ENCODE data around the gene INSR.
A peak's percentile ranks its signal among the peaks of the same experiment; 100 is the strongest.

INSR gene

DNA sequence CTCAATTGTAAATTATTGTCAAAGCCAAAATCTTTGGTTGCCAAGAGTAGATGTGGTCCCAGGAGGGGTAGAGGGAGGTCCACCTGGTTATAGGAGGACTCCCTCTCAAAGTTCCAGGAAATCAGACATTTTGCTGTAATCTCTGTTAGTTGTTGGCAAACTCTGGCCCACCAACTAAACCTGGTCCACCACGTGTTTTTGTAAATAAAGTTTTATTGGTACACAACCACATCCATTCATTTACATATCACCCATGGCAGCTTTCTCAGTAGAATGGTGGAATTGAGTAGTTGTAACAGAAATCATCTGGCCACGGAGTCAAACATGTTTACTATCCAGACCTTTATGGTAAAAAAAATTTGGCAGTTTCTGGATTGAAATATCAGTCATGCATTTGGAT, 154.1 kb downstream of the INSR start:
- DNase-seq (ENCODE audit: low spot score), result no peak

DNA sequence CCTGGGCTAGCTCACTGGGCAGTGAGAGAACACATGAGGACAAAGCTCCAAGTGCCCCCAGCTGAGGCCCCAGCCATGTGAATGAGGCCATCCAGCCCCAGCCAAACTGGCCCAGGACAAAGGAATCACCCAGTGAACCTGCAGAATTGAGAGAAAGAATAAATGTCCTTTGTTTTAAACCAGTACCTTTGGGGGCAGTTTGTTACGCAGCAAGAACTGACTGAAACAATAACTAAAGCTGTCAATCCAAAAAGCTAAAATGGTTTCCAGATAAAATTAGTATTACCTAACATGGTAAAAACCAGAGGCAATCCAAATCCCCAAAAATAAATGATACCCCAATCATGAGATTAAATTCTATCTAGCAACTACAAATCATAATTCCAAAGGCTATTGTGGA, 155.1 kb downstream of the INSR start:
- DNase-seq (ENCODE audit: low spot score), result no peak

DNA sequence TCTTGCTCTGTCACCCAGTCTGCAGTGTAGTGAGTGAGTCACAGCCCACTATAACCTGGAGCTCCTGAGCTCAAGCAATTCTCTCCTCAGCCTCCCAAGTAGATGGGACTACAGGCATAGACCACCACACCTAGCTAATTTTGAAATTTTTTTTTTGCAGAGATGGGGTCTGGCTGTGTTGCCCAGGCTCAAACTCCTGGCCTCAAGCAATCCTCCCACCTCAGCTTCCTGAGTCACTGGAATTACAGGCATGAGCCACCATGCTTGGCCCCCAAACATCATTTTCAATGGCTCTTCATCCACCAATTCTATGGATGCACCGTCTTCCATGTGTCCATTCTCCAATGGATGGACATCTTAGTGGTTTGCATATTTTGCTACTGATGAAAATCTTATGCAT, 155.8 kb downstream of the INSR start:
- no peak for DNase-seq (ENCODE audit: low spot score)

DNA sequence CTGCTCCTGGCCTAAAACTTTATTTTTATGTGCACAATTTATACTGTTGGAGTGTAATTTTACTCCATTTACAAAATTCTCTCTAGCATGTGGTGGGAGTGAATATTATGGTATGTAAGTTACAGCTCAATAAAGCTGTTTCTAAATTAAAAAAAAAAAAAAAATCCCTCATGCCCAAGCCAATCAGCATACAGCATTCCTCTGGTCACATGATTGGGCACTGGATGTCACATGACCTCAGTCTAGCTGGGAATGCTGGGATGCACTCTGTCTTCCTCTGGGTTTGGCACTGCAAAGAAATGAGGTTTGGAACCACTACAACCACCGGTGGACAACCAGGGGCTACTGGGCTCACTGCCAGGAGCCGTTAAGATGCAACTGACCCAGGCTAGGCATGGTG, 157.1 kb downstream of the INSR start:
- no peak for DNase-seq (ENCODE audit: low spot score)

DNA sequence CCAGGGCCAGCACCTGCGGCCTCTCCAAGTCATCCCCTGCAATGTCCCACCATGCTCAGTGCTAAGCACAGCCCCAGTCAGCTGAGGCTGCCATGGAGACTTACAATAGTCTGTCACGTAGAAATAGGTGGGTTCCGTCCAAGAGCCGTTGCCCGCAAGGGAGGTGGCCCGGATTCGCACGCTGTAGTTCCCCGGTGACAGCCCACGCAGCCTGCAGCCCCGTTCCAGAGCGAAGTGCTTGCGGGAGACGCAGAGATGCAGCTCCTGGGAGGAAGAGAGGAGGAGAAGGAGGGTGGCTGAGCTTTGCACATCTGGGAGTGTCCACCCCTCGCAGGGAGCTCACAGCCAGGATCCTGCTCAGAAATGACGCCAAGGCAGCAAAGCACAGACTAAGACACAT, 162.2 kb downstream of the INSR start:
- DNase-seq (ENCODE audit: low spot score), result no peak

DNA sequence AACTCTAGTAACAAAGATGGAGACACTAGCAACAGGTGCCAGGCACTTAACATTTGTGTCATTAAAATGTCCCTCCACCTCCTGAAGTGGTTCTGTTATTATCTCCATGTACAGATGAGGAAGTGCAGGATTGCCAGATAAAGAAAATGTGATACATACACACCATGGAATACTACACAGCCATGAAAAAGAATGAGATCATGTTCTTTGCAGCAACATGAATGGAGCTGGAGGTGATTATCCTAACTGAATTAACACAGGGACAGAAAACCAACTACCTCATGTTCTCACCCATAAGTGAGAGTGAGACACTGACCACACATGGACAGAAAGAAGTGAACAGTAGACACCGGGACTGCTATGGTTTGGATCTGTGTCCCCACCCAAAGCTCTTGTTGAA, 164.2 kb downstream of the INSR start:
- DNase-seq (ENCODE audit: low spot score), result no peak

DNA sequence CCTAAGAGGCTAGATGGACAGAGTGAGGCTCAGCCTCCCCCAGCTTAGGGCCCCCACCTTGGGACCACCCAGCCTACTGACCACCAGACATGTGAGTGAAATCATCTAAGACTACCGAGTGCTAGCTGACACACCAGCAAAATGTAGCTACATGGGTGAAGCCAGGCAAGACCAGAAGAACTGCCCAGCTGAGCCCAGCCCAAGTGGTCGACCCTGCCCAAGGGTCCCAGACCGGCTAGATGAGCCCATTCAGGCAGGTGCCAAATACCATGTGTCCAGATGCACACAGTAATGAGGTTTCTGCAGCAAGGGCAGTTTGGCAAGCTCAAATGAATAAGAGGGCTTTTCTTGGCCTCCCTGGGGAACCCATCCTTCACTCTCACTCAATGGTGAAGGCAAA, 168.1 kb downstream of the INSR start:
- DNase-seq (ENCODE audit: low spot score), result no peak

DNA sequence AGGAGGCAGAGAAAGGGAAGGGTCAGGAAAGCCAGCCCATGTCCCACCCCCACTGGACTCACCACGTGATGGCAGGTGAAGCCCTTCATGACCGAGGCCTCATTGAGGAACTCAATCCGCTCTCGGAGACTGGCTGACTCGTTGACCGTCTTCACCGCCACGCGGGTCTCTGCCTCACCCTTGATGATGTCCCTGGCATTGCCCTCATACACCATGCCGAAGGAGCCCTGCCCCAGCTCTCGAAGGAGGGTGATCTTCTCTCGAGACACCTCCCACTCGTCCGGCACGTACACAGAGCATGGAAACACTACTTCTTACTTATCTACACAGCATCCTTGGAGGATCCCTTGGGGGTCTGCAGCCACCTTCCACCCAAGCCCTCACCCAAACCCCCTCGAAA, 169.0 kb downstream of the INSR start:
- DNase-seq (ENCODE audit: low spot score), result no peak

DNA sequence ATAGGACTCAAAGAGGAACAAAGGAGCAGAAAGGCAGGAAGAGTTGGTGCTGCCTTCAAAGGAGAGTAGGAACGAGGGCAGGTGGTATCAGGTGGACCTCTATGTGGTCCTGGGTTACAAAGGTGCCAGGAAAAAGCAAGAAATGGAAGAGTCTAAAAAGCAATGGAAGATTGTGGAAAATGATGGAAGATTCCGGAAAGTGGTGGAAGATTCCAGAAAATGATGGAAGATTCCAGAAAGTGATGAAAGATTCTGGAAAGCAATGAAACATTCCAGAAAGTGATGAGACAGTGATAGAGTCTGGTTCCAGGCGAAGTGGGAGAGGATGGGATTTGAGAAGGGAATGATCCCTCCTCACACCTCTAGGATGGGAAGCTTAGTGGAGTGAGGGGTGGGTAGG, 169.4 kb downstream of the INSR start:
- DNase-seq (ENCODE audit: low spot score), result no peak

DNA sequence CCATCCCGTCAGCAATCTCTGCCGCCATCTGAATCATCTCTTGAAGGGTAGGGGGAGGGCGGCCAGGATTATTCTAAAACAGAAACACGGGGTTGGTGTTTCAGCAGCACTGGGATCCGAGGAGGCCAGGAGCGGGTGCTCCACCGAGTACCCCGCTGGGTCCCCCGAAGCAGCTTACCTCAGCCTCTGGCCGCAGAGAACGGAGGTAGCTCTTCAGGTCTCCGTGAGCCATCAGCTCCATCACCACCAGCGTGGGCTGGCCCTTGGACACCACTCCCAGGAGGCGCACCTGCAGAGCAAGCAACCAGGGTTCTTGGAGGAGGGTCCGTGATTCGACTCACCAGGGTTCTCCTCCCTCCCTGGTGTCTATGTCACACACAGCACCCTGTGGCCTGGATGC, 171.5 kb downstream of the INSR start:
- DNase-seq (ENCODE audit: low spot score), result no peak

DNA sequence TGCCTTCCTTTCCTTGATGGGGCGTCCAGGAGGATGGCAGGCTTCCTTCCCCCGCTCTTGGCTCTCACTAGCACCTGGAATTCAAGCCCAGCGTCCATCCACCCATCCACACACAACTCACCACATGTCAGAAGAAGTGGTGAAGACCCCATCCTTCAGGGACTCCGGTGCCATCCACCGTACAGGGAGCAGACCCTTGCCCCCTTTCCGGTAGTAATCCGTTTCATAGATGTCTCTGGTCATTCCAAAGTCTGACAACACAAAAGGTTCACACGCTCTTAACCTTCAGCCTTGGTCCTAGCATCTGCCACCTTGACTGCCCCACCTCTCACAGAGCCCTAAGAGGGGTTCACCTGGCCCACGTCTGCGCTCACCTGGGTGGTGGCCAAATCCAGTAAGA, 173.7 kb downstream of the INSR start:
- no peak for DNase-seq (ENCODE audit: low spot score)

DNA sequence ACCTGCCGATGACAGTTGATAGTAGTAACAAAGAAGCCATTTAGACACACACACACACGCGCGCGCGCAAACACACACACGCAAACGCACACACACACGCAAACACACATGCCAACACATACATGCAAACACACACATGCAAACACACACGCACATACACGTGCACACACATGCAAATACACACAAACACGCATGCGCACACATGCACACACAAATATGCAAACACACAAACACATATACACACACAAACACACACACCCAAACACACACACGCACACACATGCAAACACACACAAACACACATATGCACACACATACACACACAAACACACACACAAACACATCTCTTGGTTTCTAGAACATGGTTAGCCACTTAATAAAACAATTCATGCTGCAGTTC, 174.6 kb downstream of the INSR start:
- no peak for DNase-seq (ENCODE audit: low spot score)

DNA sequence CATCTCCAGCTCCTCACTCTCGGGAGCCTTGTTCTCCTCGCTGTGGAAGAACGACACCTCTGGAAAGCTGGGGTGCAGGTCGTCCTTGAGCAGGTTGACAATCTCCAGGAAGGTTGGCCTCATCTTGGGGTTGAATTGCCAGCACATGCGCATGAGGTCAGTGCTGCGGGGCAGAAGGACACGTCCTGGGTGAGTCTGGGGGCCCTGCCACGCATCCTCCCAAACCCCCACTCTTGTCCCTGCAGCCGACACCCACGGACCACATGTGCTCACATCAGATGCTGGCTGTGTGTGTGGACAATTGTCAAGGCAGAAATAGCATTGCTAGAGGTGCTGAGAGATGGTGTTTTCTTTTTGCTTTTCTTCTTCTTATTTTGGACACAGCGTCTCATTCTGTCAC, 177.0 kb downstream of the INSR start:
- DNase-seq (ENCODE audit: low spot score), result no peak

DNA sequence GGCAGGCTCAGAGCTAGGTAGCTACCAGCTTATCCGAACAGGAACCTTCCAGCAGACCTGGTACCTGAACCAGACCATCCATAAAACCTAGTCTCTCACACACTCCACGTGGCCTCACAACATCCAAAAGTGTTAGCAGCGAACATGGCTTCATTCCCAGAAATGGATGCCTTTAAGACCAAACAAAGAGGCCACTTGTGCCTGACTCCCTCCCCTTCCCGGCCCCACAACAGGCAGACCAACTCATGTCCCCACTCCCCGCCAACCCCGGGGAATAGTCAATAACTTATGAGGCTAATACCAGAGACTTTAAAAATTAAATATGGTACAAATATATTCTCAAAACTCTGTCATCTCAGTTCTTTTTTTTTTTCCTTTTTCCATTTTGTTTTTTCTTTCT, 178.5 kb downstream of the INSR start:
- no peak for DNase-seq (ENCODE audit: low spot score)

DNA sequence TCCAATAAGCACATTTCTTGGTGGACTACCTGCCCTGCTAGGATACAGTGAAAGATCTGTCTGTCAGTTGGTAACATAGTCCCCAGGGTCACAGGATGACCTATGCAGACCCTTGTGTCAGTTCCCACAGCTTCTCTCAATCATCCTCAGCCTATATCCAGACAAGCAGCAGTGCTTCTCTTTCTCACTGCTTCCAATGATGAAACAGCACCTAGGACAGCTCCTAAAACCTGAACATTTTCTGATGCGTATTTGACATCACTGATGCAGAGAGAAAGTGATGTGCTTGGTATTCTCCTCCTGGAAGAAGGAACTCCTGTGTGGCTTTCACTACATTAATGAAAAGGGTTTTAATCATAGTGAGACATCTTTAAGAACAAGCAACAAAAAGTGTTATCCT, 181.0 kb downstream of the INSR start:
- DNase-seq (ENCODE audit: low spot score), result no peak

DNA sequence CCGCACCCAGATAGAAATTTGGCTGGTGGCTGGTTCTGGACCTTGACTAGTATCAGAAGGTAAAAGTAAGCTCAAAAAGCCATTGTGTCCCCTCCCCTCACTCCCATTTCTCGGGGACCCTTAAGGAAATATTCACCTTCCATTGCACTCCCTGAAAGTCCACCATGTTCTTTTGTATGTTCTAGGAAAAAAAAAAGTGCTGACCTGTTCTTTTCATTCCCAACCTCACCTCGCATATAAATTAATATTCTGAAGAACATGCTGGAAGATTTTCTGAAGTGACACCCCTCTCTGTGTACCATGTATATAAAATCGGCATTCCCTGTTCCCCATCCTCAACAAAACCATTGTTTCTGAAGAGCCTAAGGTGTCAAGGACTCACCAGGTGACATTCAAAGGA, 181.5 kb downstream of the INSR start:
- no peak for DNase-seq (ENCODE audit: low spot score)

DNA sequence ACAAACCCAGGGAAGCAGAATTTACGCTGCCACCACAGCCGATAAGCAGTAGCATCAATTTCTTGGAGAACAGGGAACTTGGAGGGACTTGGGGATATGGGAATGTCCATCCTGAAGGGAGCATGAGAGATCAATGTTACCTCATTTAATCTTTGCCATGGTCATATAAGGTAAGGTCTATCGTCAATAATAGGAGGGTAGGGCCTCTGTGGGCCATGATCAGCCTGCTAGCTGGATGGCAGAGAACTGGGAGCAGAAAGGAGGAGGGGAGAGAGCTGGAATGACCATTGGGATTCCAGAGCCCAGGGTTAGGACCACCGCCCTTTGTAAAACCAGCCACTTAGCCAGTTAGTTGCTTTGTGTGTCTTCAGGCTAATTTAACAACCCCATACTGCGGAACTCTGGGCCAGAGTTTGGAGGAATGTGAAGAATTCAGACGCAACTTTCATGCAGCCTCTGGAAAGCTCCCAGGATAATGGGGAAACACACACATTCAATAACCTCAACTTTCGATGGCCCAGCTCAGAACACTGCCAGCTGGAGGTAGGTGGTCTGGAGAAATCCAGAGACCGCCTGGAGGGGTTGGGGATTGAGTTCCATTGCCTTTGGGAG, 184.4 kb downstream of the INSR start:
- peak; percentile 66 for DNase-seq (ENCODE audit: low spot score)

DNA sequence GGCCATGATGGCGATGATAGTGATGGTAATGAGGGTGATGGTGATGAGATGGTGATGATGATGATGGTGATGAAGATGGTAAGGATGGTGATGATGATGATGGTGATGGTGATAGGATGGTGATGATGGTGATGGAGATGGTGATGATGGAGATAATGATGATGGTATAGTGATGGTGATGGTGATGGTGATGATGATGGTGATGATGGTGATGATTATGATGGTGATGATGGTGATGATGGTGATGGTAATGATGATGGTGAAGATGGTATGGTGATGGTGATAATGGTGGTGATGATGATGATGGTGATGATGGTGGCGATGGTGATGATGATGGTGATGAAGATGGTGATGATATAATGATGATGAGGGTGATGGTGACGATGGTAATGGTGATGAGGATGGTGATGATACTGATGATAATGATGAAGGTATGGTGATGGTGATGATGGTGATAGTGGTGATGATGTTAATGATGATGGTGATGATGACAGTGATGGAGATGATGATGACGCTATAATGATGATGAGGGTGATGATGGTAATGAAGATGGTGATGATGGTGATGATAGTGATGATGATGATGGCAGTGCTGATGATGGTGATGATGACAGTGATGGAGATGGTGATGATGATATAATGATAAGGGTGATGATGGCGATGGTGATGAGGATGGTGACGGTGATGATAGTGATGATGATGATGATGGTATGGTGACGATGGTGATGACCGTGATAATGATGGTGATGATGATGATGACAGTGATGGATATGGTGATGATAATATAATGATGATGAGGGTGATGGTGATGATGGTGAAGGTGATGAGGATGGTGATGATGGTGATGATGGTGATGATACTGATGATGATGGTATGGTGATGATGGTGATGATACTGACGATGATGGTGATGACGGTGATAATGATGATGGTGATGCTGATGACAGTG, 187.2 kb downstream of the INSR start:
- no peak for DNase-seq (ENCODE audit: low spot score)

DNA sequence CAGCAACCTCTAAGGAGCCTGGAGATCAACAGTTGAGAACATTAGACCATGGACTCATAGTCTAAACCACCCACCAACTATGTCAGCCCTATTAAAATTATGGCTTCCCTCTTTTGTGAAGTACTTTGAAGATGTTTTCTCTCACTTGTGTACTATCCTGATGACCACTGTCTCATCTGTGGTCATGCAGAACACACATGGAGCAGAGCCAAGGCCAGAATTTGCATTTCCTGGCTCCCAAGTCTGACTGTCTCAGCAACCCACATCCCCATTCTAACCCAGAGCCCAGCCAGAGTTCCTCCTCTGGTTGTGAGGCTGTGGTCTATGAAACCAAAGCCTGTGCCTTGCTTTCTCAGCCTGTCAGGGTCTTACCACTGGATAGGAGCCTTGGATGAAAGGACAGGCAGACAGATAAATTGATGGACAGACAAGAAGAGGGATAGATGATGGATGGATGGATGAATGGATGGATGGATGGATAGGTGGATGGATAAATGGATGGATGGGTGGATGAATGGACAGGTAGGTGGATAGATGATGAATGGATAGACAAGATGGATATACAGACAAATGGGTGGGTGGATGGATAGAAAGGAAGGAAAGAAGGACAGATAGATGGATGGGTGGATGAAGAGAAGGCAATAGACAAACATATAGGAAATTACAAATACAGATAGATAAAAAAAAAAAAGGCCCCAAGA, 189.3 kb downstream of the INSR start:
- DNase-seq (ENCODE audit: low spot score), result no peak

DNA sequence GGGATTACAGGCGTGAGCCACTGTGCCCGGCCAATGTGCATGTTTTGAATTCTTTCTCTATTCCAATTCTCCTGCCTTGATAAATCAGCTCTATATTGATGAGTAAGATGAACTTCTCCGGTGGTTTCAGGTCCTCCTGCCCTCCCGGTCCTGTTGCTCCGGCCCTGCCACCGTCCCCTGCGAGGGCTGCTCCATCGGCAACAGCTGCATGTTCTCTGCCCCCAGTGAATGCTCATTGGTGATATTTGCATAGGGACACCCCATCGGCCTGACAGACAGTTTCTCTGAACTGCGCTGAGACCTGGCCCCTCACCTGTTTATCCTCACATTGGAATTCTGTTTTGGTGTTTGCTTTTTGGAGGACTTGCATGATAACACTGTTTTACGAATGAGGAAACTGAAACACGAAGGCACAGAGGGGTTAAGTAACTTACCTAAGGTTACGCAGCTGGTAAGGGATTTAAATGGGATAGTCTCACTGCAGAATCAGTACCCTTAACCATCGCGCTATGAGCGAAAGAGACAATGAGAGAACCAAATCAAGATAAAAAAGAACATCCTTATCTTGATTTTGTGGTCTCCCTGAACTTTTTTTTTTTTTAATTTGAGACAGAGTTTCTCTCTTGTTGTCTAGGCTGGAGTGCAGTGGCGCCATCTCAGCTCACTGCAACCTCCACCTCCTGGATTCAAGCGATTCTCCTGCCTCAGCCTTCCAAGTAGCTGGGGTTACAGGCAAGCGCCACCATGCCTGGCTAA, 192.5 kb downstream of the INSR start:
- DNase-seq (ENCODE audit: low spot score), result no peak

DNA sequence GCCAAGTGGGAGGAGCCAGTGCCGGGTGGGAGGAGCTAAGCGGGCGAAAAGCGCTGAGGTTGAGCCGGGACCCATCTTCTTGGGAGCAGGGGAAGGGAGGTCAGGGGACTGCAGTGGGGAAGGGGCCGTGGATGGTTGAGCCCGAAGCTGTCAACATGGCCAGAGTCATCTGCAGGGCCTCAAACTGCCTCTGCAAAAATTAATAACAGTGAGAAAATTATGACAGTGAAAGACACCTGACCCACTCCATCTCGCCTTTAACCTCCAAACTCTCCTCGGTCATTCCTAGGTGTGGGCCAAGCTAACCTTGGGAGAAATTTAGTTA, 194.7 kb downstream of the INSR start:
- no peak for DNase-seq (ENCODE audit: low spot score)

Data from AG20443 (cell line).